Liver (tissue), 9 donors: Measurements from ENCODE around the gene ZNF18. TPM values are rescaled to one million over a fixed set of nuclear protein-coding genes. Genes with fewer than 3 reads are reported as not detected.

Source experiments
- DNase-seq: peaks from one replicate; pipeline ENCODE4 v3.0.0-alpha.2; 2017; ENCODE audit warnings: low spot score
- H3K27ac ChIP-seq, 2 donors: one replicate each; pipeline ENCODE4 v1.7.0; 2013; ENCODE audit warnings: inconsistent platforms in 2 of 2, low read length in 2 of 2, control low read depth in 1 of 2, low read depth in 1 of 2, mild to moderate bottlenecking in 1 of 2
- H3K27me3 ChIP-seq, 4 donors: one replicate each; pipeline versions ENCODE4 v1.6.1 to v1.7.0; 2013; ENCODE audit warnings: low read length in 3 of 4, inconsistent platforms in 1 of 4, mild to moderate bottlenecking in 1 of 4, moderate library complexity in 1 of 4; ENCODE audit not compliant: control insufficient read depth in 4 of 4, insufficient read depth in 4 of 4
- H3K36me3 ChIP-seq, 4 donors: one replicate each; pipeline versions ENCODE4 v1.6.1 to v1.7.0; 2013; ENCODE audit warnings: low read length in 3 of 4, mild to moderate bottlenecking in 3 of 4, low read depth in 1 of 4, moderate library complexity in 1 of 4; ENCODE audit not compliant: control insufficient read depth in 4 of 4, insufficient read depth in 3 of 4
- H3K4me1 ChIP-seq, 4 donors: one replicate each; pipeline versions ENCODE4 v1.6.1 to v1.7.0; 2013; ENCODE audit warnings: low read length in 3 of 4, mild to moderate bottlenecking in 3 of 4, moderate library complexity in 1 of 4; ENCODE audit not compliant: control insufficient read depth in 4 of 4, insufficient read depth in 4 of 4
- H3K4me3 ChIP-seq, 3 donors: one replicate each; pipeline versions ENCODE4 v1.6.1 to v1.7.0; 2013; ENCODE audit warnings: low read length in 3 of 3, control low read depth in 1 of 3, low read depth in 1 of 3, mild to moderate bottlenecking in 1 of 3
- H3K9ac ChIP-seq, 2 donors: one replicate each; pipeline ENCODE4 v1.7.0; 2013; ENCODE audit warnings: low read length in 2 of 2, mild to moderate bottlenecking in 2 of 2, moderate library complexity in 2 of 2, control low read depth in 1 of 2, low read depth in 1 of 2
- H3K9me3 ChIP-seq, 4 donors: one replicate each; pipeline versions ENCODE4 v1.6.1 to v1.7.0; 2013; ENCODE audit warnings: low read length in 3 of 4; ENCODE audit not compliant: control insufficient read depth in 4 of 4
- ATF3 ChIP-seq: IDR thresholded peaks from 2 replicates; pipeline ENCODE4 v1.6.1; 2016; ENCODE audit warnings: antibody characterized with exemption
- CTCF ChIP-seq: fragments of 150-350 bp; IDR thresholded peaks from 2 replicates; pipeline ENCODE4 v1.5.1; 2017; ENCODE audit warnings: improper control_type of control experiment, low read depth, low read length; ENCODE audit not compliant: missing input control
- FOXA1 ChIP-seq: IDR thresholded peaks from 2 replicates; pipeline ENCODE4 v1.6.1; 2016; ENCODE audit warnings: antibody characterized with exemption
- FOXA2 ChIP-seq: IDR thresholded peaks from 2 replicates; pipeline ENCODE4 v1.6.1; 2016; ENCODE audit warnings: antibody characterized with exemption
- GABPA ChIP-seq, 2 donors: IDR thresholded peaks in 1 of 2; conservative IDR thresholded peaks in 1 of 2; 2 replicates each; pipeline ENCODE4 v1.6.1; 2016; ENCODE audit warnings: antibody characterized with exemption in 2 of 2, mild to moderate bottlenecking in 1 of 2, moderate library complexity in 1 of 2
- HNF4A ChIP-seq, 2 donors: conservative IDR thresholded peaks; 2 replicates each; pipeline ENCODE4 v1.6.1; 2016; ENCODE audit warnings: antibody characterized with exemption in 2 of 2, mild to moderate bottlenecking in 2 of 2
- HNF4G ChIP-seq: IDR thresholded peaks from 2 replicates; pipeline ENCODE4 v1.6.1; 2016; ENCODE audit warnings: antibody characterized with exemption
- NR2F2 ChIP-seq: IDR thresholded peaks from 2 replicates; pipeline ENCODE4 v1.6.1; 2016; ENCODE audit warnings: antibody characterized with exemption
- RAD21 ChIP-seq, 2 donors: IDR thresholded peaks; 2 replicates each; pipeline ENCODE4 v1.6.1; 2016; ENCODE audit warnings: antibody characterized with exemption in 2 of 2, mild to moderate bottlenecking in 2 of 2
- REST ChIP-seq: IDR thresholded peaks from 2 replicates; pipeline ENCODE4 v1.6.1; 2016; ENCODE audit warnings: antibody characterized with exemption, mild to moderate bottlenecking
- TAF1 ChIP-seq: conservative IDR thresholded peaks from 2 replicates; pipeline ENCODE4 v1.6.1; 2016; ENCODE audit warnings: antibody characterized with exemption, mild to moderate bottlenecking
- YY1 ChIP-seq: IDR thresholded peaks from 2 replicates; pipeline ENCODE4 v1.6.1; 2016; ENCODE audit warnings: antibody characterized with exemption, mild to moderate bottlenecking
- WGBS: extraction: QIAGEN DNeasy Blood & Tissue Kit; methylation state at CpG from one replicate; pipeline ENCODE4 v1.1.7; 2013; 5-methylcytosine and 5-hydroxymethylcytosine counted together
- polyA plus RNA-seq, 2 donors: library from polyadenylated mRNA; stranded (reverse) in 1 of 2; unstranded in 1 of 2; fragments of 200-250 nt in 1 of 2; fragments of >200 nt in 1 of 2; fragmentation: Nextera tagmentation in 1 of 2; extraction: Ambion mirVana in 1 of 2; gene quantifications; one replicate each; pipeline versions ENCODE4 v1.2.1 to v1.2.3, GENCODE V29; 2013 to 2015
- total RNA-seq, 2 donors: library from RNA; depleted of rRNA; stranded (reverse); fragments of >200 nt; gene quantifications; one replicate each; pipeline ENCODE4 v1.2.3, GENCODE V29; 2014
- TF ChIP-seq, protein P1 (sequence below): IDR thresholded peaks from 2 replicates; pipeline ENCODE4 v1.6.1; 2016; ENCODE audit warnings: antibody characterized with exemption
- TF ChIP-seq, protein P2 (sequence below): IDR thresholded peaks from 2 replicates; pipeline ENCODE4 v1.6.1; 2016; ENCODE audit warnings: antibody characterized with exemption
- donor health status: healthy.
- donor health status: healthy.
- donor health status: healthy.
- donor health status: healthy.
- donor health status: healthy.

ZNF18 gene
- total and polyA plus RNA-seq, 4 donors = 2.1 to 4.5 (median 3.5) TPM

DNA sequence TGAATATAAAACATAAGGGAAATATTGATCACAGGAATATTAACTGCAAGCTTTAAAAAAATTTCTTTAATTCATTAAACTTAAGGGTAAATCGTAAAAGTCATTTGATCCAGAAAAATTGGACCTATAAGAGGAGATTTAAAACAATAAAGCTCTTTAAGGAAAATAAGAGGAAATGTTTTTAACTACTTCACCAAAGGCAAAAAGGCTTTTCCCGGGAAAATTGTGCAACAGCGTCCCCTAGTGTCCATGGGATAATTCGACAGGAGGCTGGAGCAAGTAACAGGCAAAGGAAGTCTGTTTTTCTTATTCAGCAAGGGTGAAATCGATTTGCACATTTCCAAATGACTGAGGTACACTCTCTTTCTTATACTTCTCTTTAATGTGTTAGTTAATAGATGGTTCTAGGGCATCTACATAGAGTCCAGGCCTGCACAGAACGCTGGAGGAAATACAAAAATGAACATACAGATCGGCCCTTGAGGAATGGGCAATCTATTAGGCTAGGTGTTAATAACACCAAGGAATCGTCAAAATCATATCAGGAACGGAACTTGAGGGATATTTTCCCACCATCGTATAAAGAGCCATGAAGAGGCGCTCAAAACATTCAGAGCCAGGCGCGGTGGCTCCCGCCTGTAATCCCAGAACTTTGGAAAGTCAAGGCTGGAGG lies 61.4 kb downstream of the ZNF18 start:
- peak; percentile 84 for DNase-seq
- Histone ChIP-seq H3K27me3 (no peaks in the 10 kb centered on the region), H3K9me3 (no peaks in the 10 kb centered on the region), H3K36me3 (no peaks in the 10 kb centered on the region), H3K4me3 (no peak overlapping the region), H3K27ac (no peak overlapping the region), H3K9ac (no peak overlapping the region), H3K4me1 (no peaks in the 10 kb centered on the region)
- 39% methylated on average over 14 of the region's 14 CpGs for WGBS
- TF ChIP-seq RAD21 (IDR thresholded peaks at IDR 0.05) (peak; percentile 71 to 74), CTCF (peak; percentile 60), HNF4G (no peak)

DNA sequence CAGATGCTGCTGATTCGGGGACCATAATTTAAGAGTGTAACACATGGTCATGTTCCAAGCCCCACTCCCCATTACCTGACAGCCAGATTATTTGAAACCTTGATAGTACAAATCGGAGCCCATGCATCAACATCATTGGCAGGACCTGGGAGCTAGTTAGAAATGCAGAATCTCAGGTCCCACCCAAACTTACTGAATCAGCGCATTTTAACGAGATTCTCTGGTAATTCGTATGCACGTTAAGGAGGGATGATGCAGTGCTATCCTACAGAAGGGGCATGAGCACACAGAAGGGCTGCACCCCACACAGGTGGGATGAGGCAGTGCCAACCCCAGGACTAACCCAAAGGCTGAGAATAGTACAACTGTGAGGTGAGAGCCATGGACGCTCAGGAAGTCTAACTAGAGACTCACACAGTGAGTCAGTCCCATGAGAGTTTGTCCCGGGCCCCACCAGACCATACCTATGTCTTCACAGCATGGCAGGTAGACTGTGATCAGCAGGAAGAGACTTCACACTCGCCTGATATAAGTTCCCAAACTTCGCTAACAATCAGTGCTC lies 64.9 kb downstream of the ZNF18 start:
- Histone ChIP-seq H3K9ac (no peak overlapping the region), H3K4me3 (no peak overlapping the region), H3K9me3 (no peaks in the 10 kb centered on the region), H3K27me3 (no peaks in the 10 kb centered on the region), H3K27ac (no peak overlapping the region), H3K4me1 (no peaks in the 10 kb centered on the region), H3K36me3 (no peaks in the 10 kb centered on the region)
- no peak for DNase-seq
- TF ChIP-seq FOXA1 (no peak), FOXA2 (no peak), HNF4G (no peak), NR2F2 (no peak), TAF1 (no peak), REST (no peak), HNF4A (conservative IDR thresholded peaks at IDR 0.05) (no peak), GABPA (IDR thresholded peaks at IDR 0.05 in 1 of 2, conservative IDR thresholded peaks at IDR 0.05 in 1 of 2) (no peak), YY1 (no peak), ATF3 (no peak)
- TF ChIP-seq, protein P1, sequence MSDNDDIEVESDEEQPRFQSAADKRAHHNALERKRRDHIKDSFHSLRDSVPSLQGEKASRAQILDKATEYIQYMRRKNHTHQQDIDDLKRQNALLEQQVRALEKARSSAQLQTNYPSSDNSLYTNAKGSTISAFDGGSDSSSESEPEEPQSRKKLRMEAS = no peak
- TF ChIP-seq, protein P2, sequence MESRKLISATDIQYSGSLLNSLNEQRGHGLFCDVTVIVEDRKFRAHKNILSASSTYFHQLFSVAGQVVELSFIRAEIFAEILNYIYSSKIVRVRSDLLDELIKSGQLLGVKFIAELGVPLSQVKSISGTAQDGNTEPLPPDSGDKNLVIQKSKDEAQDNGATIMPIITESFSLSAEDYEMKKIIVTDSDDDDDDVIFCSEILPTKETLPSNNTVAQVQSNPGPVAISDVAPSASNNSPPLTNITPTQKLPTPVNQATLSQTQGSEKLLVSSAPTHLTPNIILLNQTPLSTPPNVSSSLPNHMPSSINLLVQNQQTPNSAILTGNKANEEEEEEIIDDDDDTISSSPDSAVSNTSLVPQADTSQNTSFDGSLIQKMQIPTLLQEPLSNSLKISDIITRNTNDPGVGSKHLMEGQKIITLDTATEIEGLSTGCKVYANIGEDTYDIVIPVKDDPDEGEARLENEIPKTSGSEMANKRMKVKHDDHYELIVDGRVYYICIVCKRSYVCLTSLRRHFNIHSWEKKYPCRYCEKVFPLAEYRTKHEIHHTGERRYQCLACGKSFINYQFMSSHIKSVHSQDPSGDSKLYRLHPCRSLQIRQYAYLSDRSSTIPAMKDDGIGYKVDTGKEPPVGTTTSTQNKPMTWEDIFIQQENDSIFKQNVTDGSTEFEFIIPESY = no peak
- 88% methylated on average over 10 of the region's 10 CpGs for WGBS
